ENCODE data around the gene USP17L10. TPM values are rescaled to one million over a fixed set of nuclear protein-coding genes. Genes with fewer than 3 reads are reported as not detected.

USP17L10 gene, protein sequence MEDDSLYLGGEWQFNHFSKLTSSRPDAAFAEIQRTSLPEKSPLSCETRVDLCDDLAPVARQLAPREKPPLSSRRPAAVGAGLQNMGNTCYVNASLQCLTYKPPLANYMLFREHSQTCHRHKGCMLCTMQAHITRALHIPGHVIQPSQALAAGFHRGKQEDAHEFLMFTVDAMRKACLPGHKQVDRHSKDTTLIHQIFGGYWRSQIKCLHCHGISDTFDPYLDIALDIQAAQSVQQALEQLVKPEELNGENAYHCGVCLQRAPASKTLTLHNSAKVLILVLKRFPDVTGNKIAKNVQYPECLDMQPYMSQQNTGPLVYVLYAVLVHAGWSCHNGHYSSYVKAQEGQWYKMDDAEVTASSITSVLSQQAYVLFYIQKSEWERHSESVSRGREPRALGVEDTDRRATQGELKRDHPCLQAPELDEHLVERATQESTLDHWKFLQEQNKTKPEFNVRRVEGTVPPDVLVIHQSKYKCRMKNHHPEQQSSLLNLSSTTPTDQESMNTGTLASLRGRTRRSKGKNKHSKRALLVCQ
- total RNA-seq: not detected in 2 replicates

DNA sequence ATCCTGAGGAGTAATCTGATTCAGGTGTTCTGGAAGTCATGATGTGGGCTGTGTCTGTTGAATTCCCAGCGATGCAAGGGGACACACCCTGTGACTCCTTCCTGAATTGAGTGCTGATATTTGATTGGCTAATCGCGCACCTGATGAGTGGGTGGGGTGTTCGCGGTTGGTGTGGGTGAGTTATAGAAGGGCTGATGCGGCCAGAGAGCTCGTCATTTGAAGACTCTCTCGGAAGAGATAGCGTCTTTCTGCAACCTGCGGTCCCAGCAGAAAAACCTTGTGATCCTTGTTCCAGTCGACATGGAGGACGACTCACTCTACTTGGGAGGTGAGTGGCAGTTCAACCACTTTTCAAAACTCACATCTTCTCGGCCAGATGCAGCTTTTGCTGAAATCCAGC is at the start of gene USP17L10:
USP17L10 (plus strand) TSS at position 301 of the 400 bp plus-strand sequence; CDS start at position 301, 0 bp downstream.

DNA sequence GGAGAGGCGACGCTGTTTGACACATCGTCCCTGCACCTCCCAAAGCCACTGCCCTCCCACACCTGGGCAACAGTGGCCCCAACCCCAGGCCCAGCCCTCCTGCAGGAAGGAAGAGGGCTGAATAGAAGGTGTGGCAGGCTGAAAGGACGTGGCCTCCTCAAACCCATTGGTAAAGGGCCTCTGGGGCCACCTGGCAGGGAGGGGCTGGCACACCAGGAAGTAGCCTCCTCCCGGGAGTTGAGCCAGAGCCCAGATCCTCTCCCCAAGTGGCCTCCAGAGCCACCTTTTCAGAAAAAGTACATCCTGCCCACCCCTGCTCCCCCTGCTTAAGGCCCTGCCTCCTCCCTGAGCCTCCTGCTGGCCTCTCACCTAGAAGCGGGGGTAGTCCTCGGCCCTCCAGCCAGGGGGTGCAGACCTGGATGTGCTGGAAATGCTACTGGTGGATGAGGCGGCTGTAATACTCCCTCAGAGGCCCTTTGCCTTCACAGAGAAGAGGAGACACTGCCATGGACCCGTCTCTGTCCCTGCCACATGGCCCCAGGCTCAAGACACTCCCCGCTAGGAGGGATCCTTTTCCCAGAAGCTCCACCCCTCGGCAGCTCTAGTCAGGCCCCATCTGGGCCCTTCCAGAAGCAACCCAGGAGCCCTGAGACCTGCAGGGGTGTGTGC is 40.5 kb upstream of the USP17L10 start, which contains the start of gene FAM90A26:
FAM90A26 (plus strand) TSS at position 619 of the 669 bp plus-strand sequence. CDS start 2,764 bp downstream, outside the sequence.

DNA sequence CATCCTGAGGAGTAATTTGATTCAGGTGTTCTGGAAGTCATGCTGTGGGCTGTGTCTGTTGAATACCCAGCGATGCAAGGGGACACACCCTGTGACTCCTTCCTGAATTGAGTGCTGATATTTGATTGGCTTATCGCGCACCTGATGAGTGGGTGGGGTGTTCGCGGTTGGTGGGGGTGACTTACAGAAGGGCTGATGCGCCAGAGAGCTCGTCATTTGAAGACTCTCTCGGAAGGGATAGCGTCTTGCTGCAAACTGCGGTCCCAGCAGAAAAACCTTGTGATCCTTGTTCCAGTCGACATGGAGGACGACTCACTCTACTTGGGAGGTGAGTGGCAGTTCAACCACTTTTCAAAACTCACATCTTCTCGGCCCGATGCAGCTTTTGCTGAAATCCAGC is 4.6 kb downstream of the USP17L10 start, which contains the start of gene USP17L11:
USP17L11 (plus strand) TSS at position 301 of the 400 bp plus-strand sequence; CDS start at position 301, 0 bp downstream.

DNA sequence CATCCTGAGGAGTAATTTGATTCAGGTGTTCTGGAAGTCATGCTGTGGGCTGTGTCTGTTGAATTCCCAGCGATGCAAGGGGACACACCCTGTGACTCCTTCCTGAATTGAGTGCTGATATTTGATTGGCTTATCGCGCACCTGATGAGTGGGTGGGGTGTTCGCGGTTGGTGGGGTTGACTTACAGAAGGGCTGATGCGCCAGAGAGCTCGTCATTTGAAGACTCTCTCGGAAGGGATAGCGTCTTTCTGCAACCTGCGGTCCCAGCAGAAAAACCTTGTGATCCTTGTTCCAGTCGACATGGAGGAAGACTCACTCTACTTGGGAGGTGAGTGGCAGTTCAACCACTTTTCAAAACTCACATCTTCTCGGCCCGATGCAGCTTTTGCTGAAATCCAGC is 9.4 kb downstream of the USP17L10 start, which contains the start of gene USP17L12:
USP17L12 (plus strand) TSS at position 301 of the 400 bp plus-strand sequence; CDS start at position 301, 0 bp downstream.

DNA sequence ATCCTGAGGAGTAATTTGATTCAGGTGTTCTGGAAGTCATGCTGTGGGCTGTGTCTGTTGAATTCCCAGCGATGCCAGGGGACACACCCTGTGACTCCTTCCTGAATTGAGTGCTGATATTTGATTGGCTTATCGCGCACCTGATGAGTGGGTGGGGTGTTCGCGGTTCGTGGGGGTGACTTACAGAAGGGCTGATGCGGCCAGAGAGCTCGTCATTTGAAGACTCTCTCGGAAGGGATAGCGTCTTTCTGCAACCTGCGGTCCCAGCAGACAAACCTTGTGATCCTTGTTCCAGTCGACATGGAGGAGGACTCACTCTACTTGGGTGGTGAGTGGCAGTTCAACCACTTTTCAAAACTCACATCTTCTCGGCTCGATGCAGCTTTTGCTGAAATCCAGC is 14.1 kb downstream of the USP17L10 start, which contains the start of gene USP17L13:
USP17L13 (plus strand) TSS at position 301 of the 400 bp plus-strand sequence; CDS start at position 301, 0 bp downstream.

DNA sequence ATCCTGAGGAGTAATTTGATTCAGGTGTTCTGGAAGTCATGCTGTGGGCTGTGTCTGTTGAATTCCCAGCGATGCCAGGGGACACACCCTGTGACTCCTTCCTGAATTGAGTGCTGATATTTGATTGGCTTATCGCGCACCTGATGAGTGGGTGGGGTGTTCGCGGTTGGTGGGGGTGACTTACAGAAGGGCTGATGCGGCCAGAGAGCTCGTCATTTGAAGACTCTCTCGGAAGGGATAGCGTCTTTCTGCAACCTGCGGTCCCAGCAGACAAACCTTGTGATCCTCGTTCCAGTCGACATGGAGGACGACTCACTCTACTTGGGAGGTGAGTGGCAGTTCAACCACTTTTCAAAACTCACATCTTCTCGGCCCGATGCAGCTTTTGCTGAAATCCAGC is 23.6 kb downstream of the USP17L10 start, which contains the start of gene USP17L15:
USP17L15 (plus strand) TSS at position 301 of the 400 bp plus-strand sequence; CDS start at position 301, 0 bp downstream.

DNA sequence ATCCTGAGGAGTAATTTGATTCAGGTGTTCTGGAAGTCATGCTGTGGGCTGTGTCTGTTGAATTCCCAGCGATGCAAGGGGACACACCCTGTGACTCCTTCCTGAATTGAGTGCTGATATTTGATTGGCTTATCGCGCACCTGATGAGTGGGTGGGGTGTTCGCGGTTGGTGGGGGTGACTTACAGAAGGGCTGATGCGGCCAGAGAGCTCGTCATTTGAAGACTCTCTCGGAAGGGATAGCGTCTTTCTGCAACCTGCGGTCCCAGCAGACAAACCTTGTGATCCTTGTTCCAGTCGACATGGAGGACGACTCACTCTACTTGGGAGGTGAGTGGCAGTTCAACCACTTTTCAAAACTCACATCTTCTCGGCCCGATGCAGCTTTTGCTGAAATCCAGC is 33.1 kb downstream of the USP17L10 start, which contains the start of gene USP17L17:
USP17L17 (plus strand) TSS at position 301 of the 400 bp plus-strand sequence; CDS start at position 301, 0 bp downstream.

DNA sequence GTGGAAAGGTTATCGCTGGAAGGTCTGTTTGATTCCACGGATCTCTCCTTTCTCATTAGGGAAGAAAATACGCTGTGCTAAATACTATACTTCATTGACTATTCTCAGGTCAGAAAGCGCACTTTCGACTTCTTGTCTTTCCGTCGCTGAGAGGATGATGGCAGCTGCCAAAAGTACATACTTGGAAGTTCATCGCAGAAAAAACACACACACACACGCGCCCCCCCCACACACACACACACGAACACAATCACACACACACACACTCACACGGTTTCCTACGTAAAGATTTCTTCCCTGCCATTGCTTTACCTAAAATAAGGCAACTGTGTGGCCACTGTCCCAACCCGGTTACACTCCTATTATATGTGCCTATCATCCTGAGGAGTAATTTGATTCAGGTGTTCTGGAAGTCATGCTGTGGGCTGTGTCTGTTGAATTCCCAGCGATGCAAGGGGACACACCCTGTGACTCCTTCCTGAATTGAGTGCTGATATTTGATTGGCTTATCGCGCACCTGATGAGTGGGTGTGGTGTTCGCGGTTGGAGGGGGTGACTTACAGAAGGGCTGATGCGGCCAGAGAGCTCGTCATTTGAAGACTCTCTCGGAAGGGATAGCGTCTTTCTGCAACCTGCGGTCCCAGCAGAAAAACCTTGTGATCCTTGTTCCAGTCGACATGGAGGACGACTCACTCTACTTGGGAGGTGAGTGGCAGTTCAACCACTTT is 37.7 kb downstream of the USP17L10 start, which contains the start of gene USP17L18:
USP17L18 (plus strand) TSS at position 678 of the 728 bp plus-strand sequence; CDS start at position 678, 0 bp downstream.

DNA sequence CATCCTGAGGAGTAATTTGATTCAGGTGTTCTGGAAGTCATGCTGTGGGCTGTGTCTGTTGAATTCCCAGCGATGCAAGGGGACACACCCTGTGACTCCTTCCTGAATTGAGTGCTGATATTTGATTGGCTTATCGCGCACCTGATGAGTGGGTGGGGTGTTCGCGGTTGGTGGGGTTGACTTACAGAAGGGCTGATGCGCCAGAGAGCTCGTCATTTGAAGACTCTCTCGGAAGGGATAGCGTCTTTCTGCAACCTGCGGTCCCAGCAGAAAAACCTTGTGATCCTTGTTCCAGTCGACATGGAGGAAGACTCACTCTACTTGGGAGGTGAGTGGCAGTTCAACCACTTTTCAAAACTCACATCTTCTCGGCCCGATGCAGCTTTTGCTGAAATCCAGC is 42.6 kb downstream of the USP17L10 start, which contains the start of gene USP17L19:
USP17L19 (plus strand) TSS at position 301 of the 400 bp plus-strand sequence; CDS start at position 301, 0 bp downstream.

DNA sequence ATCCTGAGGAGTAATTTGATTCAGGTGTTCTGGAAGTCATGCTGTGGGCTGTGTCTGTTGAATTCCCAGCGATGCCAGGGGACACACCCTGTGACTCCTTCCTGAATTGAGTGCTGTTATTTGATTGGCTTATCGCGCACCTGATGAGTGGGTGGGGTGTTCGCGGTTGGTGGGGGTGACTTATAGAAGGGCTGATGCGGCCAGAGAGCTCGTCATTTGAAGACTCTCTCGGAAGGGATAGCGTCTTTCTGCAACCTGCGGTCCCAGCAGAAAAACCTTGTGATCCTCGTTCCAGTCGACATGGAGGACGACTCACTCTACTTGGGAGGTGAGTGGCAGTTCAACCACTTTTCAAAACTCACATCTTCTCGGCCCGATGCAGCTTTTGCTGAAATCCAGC is 47.4 kb downstream of the USP17L10 start, which contains the start of gene USP17L20:
USP17L20 (plus strand) TSS at position 301 of the 400 bp plus-strand sequence; CDS start at position 301, 0 bp downstream.

Other genes with a start within 250 kb of the USP17L10 start
- gene FAM90A26, start 40.2 kb upstream of the USP17L10 start, total RNA-seq: not detected in 2 replicates
- not detected in 2 replicates for gene USP17L11, start 4.7 kb downstream of the USP17L10 start, total RNA-seq
- gene USP17L12, start 9.5 kb downstream of the USP17L10 start, total RNA-seq: not detected in 2 replicates
- not detected in 2 replicates for gene USP17L13, start 14.2 kb downstream of the USP17L10 start, total RNA-seq
- not detected in 2 replicates for gene USP17L15, start 23.7 kb downstream of the USP17L10 start, total RNA-seq
- gene USP17L17, start 33.2 kb downstream of the USP17L10 start, total RNA-seq: not detected in 2 replicates
- not detected in 2 replicates for gene USP17L18, start 38.0 kb downstream of the USP17L10 start, total RNA-seq
- gene USP17L19, start 42.7 kb downstream of the USP17L10 start, total RNA-seq: not detected in 2 replicates
- not detected in 2 replicates for gene USP17L20, start 47.5 kb downstream of the USP17L10 start, total RNA-seq
- not detected in 2 replicates for gene USP17L21, start 52.2 kb downstream of the USP17L10 start, total RNA-seq
- not detected in 2 replicates for gene USP17L22, start 57.0 kb downstream of the USP17L10 start, total RNA-seq
- gene USP17L24, start 114.5 kb downstream of the USP17L10 start, total RNA-seq: not detected in 2 replicates
- gene USP17L25, start 119.3 kb downstream of the USP17L10 start, total RNA-seq: not detected in 2 replicates
- not detected in 2 replicates for gene USP17L26, start 124.0 kb downstream of the USP17L10 start, total RNA-seq
- gene USP17L5, start 128.7 kb downstream of the USP17L10 start, total RNA-seq: not detected in 2 replicates
- not detected in 2 replicates for gene USP17L27, start 133.5 kb downstream of the USP17L10 start, total RNA-seq
- not detected in 2 replicates for gene USP17L28, start 138.2 kb downstream of the USP17L10 start, total RNA-seq
- gene USP17L29, start 143.0 kb downstream of the USP17L10 start, total RNA-seq: not detected in 2 replicates
- not detected in 2 replicates for gene USP17L30, start 152.5 kb downstream of the USP17L10 start, total RNA-seq
- not detected in 2 replicates for gene DEFB131A, start 233.8 kb downstream of the USP17L10 start, total RNA-seq

Data from bronchus fibroblast of lung (primary cell).